Testis (tissue), 3 donors: ENCODE results near the gene GPR15LG. TPM values are rescaled to one million over a fixed set of nuclear protein-coding genes. Genes with fewer than 3 reads are reported as not detected.

ENCODE experiments used
- DNase-seq: peaks from one replicate; pipeline ENCODE4 v3.0.0-alpha.2; 2019
- H3K27ac ChIP-seq, 2 donors: fragments of 200-600 bp; sonication (generic); one replicate each; pipeline ENCODE4 v1.5.1; 2019
- H3K27me3 ChIP-seq: fragments of 200-600 bp; sonication (generic); one replicate; pipeline ENCODE4 v1.5.1; 2019
- H3K36me3 ChIP-seq: fragments of 200-600 bp; sonication (generic); one replicate; pipeline ENCODE4 v1.5.1; 2017; ENCODE audit warnings: low read depth; ENCODE audit errors: missing control alignments
- H3K4me1 ChIP-seq: fragments of 200-600 bp; sonication (generic); one replicate; pipeline ENCODE4 v1.5.1; 2019
- H3K4me3 ChIP-seq, 2 donors: fragments of 200-600 bp; sonication (generic); one replicate each; pipeline ENCODE4 v1.5.1; 2017 to 2019
- H3K9me3 ChIP-seq: fragments of 200-600 bp; sonication (generic); one replicate; pipeline ENCODE4 v1.5.1; 2017
- POLR2A ChIP-seq: fragments of 450-650 bp; IDR thresholded peaks from one replicate; pipeline ENCODE4 v1.6.1; 2017; ENCODE audit warnings: antibody characterized with exemption, mild to moderate bottlenecking, moderate library complexity
- WGBS, 2 donors: methylation state at CpG; one replicate each; pipeline ENCODE4 v1.1.5; 2018; 5-methylcytosine and 5-hydroxymethylcytosine counted together
- intact Hi-C: fragments of 100-400 bp; cut with DNase I; formaldehyde crosslinking; loops from one replicate; pipeline ENCODE4 v1.15.1; 2023; ENCODE audit warnings: low total_unique reads
- polyA plus RNA-seq: library from polyadenylated mRNA; stranded (reverse); fragments of 350-450 nt; fragmentation: Illumina TruSeq; extraction: RNeasy Lipid Tissue Mini Kit (QIAGEN cat#74804); gene quantifications from one replicate; pipeline ENCODE4 v1.2.3, GENCODE V29; 2014; ENCODE audit warnings: low read depth, low replicate concordance; ENCODE audit not compliant: insufficient read depth
- total RNA-seq, 2 donors: library from RNA; depleted of rRNA; stranded (reverse); fragments of >200 nt; gene quantifications; one replicate each; pipeline ENCODE4 v1.2.3, GENCODE V29; 2016
- TF ChIP-seq, protein P1 (sequence below), 3 experiments: fragments of 450-650 bp in 2 of 3; fragments of 200-600 bp in 1 of 3; sonication (generic) in 1 of 3; IDR thresholded peaks; one replicate each; pipeline ENCODE4 v1.5.1; 2016 to 2019; ENCODE audit warnings: antibody characterized with exemption in 3 of 3, mild to moderate bottlenecking in 2 of 3, moderate library complexity in 1 of 3

The GPR15LG gene
- total and polyA plus RNA-seq, 3 donors from 2014 or later: not detected

DNA sequence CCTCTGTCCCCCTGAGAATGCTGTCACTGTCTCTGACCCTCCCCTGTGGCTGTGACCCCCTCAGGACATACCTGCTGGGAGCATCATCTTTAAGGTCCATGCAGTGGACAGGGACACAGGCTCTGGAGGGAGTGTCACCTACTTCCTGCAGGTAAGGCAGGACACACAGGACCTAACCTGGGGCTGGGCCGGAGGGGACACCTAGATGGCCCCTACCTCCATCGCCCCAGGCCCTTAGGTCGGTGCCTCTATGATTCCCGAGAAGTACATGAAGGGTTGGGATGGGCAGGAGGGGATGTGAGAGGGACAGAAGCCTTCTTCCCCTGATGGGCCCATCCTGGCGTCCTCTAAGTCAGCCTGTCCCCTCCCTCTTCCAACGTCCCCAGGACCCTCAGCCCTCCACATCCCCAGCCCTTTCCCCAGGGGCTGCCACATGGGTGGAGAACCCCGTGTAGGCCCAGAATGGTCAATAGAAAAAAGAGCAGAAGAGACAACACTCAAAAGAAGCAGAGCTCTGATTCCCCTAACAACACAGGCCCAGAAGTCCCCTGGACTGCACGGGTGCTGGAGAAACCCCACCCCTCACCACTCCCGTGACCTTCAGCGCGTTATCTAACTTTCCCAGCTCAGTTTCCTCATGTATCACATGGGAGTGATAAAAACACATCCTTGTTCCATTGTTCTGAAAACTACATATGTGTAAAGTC, 27.1 kb downstream of the GPR15LG start:
- intact Hi-C loops: no loop called here
- Histone ChIP-seq H3K36me3 (no peaks in the 10 kb centered on the region), H3K4me3 (no peak overlapping the region), H3K27ac (no peak overlapping the region), H3K9me3 (no peaks in the 10 kb centered on the region), H3K4me1 (no peaks in the 10 kb centered on the region), H3K27me3 (no peaks in the 10 kb centered on the region)
- TF ChIP-seq, protein P1, sequence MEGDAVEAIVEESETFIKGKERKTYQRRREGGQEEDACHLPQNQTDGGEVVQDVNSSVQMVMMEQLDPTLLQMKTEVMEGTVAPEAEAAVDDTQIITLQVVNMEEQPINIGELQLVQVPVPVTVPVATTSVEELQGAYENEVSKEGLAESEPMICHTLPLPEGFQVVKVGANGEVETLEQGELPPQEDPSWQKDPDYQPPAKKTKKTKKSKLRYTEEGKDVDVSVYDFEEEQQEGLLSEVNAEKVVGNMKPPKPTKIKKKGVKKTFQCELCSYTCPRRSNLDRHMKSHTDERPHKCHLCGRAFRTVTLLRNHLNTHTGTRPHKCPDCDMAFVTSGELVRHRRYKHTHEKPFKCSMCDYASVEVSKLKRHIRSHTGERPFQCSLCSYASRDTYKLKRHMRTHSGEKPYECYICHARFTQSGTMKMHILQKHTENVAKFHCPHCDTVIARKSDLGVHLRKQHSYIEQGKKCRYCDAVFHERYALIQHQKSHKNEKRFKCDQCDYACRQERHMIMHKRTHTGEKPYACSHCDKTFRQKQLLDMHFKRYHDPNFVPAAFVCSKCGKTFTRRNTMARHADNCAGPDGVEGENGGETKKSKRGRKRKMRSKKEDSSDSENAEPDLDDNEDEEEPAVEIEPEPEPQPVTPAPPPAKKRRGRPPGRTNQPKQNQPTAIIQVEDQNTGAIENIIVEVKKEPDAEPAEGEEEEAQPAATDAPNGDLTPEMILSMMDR (IDR thresholded peaks at IDR 0.05): no peak
- TF ChIP-seq POLR2A: no peak
- no peak for DNase-seq
- 60 to 73% methylated on average over 7 to 10 of the region's 11 CpGs for WGBS, 2 donors

DNA sequence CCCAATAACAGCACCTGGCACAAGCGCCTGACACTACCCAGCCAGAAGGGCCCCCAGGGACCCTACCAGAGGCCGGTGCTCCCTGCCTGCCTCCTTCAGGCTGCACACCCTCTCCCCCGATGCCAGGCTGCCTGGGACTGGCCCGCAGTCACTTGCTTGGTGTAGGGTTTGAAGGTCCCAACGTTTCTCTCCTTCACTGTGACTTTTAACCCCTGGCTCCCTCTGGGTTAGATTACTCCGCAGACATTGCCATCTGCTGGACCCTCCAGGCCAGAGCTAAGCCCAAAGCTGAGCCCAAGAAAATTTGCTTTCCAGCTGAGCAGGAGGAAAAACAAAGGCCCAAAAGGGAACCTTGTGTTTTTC, 27.6 kb downstream of the GPR15LG start:
- DNase-seq: no peak
- Histone ChIP-seq H3K36me3 (no peaks in the 10 kb centered on the region), H3K4me3 (no peak overlapping the region), H3K27ac (no peak overlapping the region), H3K4me1 (no peaks in the 10 kb centered on the region), H3K9me3 (no peaks in the 10 kb centered on the region), H3K27me3 (no peaks in the 10 kb centered on the region)
- TF ChIP-seq, protein P1 (IDR thresholded peaks at IDR 0.05): no peak
- no peak for TF ChIP-seq POLR2A
- 57% methylated on average over 6 of the region's 6 CpGs for WGBS, 2 donors
- intact Hi-C loops: no loop called here

DNA sequence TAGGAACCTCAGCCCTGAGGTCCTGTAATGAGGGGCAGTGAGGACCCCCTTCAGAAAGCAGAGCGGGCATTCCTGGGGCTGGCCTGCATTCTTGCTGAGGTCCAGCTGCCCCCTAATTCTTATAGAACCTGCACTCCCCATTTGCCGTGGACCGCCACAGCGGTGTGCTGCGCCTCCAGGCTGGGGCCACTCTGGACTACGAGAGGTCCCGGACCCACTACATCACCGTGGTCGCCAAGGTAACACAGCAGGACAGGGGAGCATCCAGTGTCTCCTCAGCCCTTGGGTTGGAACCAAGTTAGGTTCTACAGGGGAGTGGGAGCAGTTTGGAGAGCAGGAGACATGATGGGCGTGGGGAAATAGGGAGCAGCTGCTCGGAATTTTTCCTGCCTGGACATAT, 28.1 kb downstream of the GPR15LG start:
- Histone ChIP-seq H3K27ac (no peak overlapping the region), H3K4me1 (no peaks in the 10 kb centered on the region), H3K4me3 (no peak overlapping the region), H3K36me3 (no peaks in the 10 kb centered on the region), H3K27me3 (no peaks in the 10 kb centered on the region), H3K9me3 (no peaks in the 10 kb centered on the region)
- no peak for TF ChIP-seq POLR2A
- TF ChIP-seq, protein P1 (IDR thresholded peaks at IDR 0.05): no peak
- intact Hi-C loops: no loop called here
- 90 to 96% methylated on average over 4 to 11 of the region's 11 CpGs for WGBS, 2 donors
- no peak for DNase-seq

DNA sequence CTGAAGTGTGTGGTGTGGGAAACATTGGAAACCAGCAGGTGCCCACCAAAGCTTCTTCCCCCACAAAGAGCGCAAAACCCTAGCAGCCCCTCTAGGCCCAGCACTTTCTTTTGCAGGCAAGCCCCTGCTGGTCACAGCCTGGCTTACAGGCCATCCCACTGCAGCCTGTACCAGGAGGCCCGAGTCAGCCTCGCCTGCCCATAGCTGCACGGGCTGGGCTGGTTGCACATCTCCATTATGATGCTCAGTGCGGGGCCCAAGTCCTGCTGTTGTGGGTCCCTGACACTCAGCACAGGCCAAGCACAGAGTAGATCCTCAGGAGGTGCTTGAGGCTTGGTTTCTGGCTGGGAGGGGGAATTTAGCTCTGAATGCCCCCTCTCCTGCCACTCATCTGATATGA, 28.7 kb downstream of the GPR15LG start:
- intact Hi-C loops: no loop called here
- WGBS, 2 donors: 91% methylated on average over 5 of the region's 5 CpGs
- Histone ChIP-seq H3K36me3 (no peaks in the 10 kb centered on the region), H3K9me3 (no peaks in the 10 kb centered on the region), H3K4me3 (no peak overlapping the region), H3K27ac (no peak overlapping the region), H3K27me3 (no peaks in the 10 kb centered on the region), H3K4me1 (no peaks in the 10 kb centered on the region)
- no peak for DNase-seq
- TF ChIP-seq, protein P1 (IDR thresholded peaks at IDR 0.05): no peak
- no peak for TF ChIP-seq POLR2A

DNA sequence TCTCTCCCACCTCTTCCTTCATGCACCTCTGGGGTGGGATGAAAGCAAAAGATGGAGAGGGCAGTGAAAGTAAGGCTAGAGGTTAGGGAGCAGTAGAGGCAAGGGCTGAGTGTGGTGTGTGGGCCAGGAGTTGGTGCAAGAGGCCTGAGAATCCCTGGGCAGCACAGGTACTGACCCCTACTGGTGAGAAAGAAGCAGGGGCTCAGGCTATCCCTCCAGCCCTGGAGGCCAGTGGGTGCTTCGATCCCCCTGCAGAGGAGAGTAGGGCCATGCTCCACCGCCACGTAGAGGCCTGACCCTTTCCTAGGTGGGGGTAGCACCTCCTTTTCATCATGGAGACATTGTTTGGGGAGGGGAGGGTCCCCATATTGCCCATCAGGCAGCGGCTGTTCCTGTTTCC, 30.5 kb downstream of the GPR15LG start:
- no peak overlapping the region for H3K4me3 ChIP-seq
- H3K36me3 ChIP-seq: no peaks in the 10 kb centered on the region
- intact Hi-C loops: no loop called here
- 82% methylated on average over 4 of the region's 4 CpGs; no CpG with 5 or more reads in 1 of the 2 donors for WGBS, 2 donors
- no peaks in the 10 kb centered on the region for H3K27me3 ChIP-seq
- no peak overlapping the region for H3K27ac ChIP-seq
- DNase-seq: no peak
- no peaks in the 10 kb centered on the region for H3K9me3 ChIP-seq
- H3K4me1 ChIP-seq: no peaks in the 10 kb centered on the region
- no peak for TF ChIP-seq POLR2A
- TF ChIP-seq, protein P1 (IDR thresholded peaks at IDR 0.05): no peak
